22Rv1 (cell line): Measurements from ENCODE around the gene LILRA1.
"Not testable (repeated sequence)": the region's sequence is repeated elsewhere in the genome, so short reads cannot be mapped to it uniquely, and the experiment has no call there.

Experiments
- H3K27ac ChIP-seq: fragments of 450-650 bp; 2 replicates; pipeline ENCODE4 v1.5.1; 2017
- ZFX ChIP-seq: fragments of 450-650 bp; IDR thresholded peaks from 2 replicates; pipeline ENCODE4 v1.6.1; 2017; ENCODE audit warnings: antibody characterized with exemption, borderline replicate concordance
- TF ChIP-seq, protein P1 (sequence below): fragments of 450-650 bp; IDR thresholded peaks from 2 replicates; pipeline ENCODE4 v1.5.1; 2017; ENCODE audit warnings: mild to moderate bottlenecking

LILRA1 gene

DNA sequence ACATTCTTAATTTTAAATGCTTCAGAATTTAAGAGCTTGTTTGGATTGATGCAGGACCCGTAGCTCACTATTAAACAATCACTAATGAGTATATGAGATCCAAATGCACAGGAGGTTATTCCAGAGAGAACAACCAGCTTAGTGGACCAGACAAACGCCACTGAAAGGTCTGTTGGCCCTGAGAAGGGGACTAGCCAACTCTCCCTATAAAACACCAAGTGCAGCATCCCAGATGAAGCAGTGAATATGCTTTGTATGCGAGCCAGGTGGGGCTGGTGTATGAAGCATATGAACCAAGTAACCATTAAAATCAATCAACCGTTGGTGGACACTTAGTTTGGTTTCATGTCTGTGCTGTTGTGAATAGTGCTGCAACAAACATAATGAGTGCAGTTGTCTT, 27.0 kb downstream of the LILRA1 start:
- no peak overlapping the region for H3K27ac ChIP-seq
- TF ChIP-seq, protein P1, sequence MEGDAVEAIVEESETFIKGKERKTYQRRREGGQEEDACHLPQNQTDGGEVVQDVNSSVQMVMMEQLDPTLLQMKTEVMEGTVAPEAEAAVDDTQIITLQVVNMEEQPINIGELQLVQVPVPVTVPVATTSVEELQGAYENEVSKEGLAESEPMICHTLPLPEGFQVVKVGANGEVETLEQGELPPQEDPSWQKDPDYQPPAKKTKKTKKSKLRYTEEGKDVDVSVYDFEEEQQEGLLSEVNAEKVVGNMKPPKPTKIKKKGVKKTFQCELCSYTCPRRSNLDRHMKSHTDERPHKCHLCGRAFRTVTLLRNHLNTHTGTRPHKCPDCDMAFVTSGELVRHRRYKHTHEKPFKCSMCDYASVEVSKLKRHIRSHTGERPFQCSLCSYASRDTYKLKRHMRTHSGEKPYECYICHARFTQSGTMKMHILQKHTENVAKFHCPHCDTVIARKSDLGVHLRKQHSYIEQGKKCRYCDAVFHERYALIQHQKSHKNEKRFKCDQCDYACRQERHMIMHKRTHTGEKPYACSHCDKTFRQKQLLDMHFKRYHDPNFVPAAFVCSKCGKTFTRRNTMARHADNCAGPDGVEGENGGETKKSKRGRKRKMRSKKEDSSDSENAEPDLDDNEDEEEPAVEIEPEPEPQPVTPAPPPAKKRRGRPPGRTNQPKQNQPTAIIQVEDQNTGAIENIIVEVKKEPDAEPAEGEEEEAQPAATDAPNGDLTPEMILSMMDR, result no peak
- no peak for TF ChIP-seq ZFX

- H3K27ac ChIP-seq, result no peak overlapping the region
- no peak for TF ChIP-seq ZFX
- TF ChIP-seq, protein P1, result no peak
Measured at GRCh38 chr19:54622431-54622830, 29.0 kb downstream of the LILRA1 start.

DNA sequence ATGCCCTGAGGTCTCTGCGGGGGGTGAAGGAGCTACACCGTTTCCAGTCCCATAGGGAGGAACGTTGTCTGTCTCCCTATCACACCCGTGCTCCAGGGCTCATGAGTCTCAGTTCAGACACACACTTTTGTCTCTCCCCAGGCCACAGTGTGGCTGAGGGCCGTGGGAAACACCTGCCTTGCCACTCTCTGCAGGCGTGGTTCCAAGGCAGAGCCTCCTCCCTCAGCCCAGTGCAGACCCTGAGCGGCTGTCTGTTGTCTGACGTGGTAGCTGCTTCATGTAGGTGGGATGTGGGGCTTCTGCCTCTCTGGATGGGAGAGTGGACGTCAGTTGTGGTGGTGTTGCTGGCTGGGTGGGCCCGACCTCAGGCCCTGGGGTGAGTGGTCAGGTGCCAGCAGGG, 30.8 kb downstream of the LILRA1 start:
- H3K27ac ChIP-seq, result not testable (repeated sequence)

GRCh38 chr19:54624934-54625730, 31.7 kb downstream of the LILRA1 start:
- H3K27ac ChIP-seq, result not testable (repeated sequence)

DNA sequence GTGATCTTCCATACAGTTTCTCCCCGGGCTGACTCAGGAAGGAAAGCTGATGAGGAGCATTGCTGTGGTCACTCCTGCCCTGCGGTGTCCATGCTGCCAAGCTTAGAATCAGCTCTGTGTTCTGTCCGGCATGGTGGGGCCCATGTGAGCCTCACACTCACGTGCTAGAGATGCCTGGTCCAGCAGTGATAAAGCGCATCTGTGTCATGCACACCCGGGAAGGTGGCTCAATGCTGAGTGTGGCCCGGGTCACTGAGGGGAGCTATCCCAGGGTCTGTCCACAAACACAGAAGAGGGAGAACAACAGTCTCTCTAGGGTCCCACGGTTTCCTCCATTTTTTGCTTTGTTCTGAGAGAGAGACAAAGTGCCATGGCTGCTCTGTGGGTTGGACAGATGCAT, 33.3 kb downstream of the LILRA1 start:
- H3K27ac ChIP-seq, result no peak overlapping the region
- TF ChIP-seq, protein P1, result no peak
- TF ChIP-seq ZFX, result no peak

DNA sequence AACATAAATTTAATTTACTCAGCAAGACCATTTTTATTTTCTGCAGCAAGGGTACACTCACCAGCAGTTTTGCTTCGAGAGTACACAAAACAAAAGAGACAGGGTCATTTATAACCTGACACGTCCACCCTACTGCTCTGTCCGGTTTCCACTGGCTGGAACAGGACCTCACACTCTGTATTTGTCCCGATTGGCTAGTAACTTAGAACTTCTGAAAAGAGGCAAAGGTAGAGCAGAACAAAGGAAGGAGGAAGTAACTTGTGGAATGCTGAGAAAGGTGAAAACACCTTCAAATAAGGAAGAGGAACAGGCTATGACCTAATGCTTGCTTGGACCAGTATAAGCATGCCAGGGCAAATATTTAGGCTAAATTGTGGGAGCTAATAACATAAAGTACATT, 34.5 kb downstream of the LILRA1 start:
- not testable (repeated sequence) for H3K27ac ChIP-seq

DNA sequence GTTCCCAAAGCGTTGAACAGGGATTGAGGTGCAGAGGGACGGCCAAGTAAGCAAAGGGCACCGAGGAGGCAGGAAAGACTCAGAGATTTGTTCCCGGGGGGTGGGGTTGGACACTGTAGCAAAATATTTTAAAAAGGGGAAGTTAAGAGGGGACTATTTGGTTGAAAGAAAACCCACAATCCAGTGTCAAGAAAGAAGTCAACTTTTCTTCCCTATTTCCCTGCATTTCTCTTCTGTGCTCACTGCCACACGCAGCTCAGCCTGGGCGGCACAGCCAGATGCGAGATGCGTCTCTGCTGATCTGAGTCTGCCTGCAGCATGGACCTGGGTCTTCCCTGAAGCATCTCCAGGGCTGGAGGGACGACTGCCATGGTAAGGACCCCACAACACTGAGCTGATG, 36.8 kb downstream of the LILRA1 start, which contains the start of gene LILRB1:
Gene LILRB1 (plus strand): TSS at position 223 of the 400 bp plus-strand sequence. CDS start 590 bp downstream, outside the sequence.
- H3K27ac ChIP-seq, result not testable (repeated sequence)

DNA sequence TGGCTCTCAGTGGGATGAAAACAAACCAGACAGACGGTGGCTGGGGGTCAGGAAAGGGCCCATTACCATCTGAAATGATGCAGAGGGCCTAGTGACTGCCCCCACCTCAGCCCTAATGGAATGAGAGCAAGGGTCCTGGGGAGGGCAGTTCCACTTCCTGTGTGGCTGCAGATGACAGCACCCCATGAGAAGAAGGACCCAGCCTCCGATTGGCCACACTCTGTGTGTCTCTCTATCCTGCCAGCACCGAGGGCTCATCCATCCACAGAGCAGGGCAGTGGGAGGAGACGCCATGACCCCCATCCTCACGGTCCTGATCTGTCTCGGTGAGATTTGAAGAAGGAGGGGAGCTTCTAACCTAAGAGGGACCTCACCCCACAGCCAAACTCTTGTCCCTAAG, 37.4 kb downstream of the LILRA1 start:
- no peak overlapping the region for H3K27ac ChIP-seq
- TF ChIP-seq ZFX, result no peak
- TF ChIP-seq, protein P1, result no peak

- not testable (repeated sequence) for H3K27ac ChIP-seq
Measured at GRCh38 chr19:54631489-54632337, 38.3 kb downstream of the LILRA1 start.

DNA sequence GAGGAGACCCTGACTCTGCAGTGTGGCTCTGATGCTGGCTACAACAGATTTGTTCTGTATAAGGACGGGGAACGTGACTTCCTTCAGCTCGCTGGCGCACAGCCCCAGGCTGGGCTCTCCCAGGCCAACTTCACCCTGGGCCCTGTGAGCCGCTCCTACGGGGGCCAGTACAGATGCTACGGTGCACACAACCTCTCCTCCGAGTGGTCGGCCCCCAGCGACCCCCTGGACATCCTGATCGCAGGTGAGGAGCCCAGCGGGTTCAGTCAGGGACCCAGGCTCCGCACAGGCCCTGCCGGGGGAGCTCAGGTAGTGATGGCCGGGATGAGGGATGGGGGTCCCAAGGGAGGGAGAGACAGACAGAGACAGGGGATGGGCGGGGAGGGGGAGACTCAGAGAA, 39.1 kb downstream of the LILRA1 start:
- H3K27ac ChIP-seq, result not testable (repeated sequence)
